GOT3 (cell line): ENCODE data around the gene DDX24.

Experiments used
- DNase-seq: peaks from one replicate; lab custom pipeline; 2025; ENCODE audit warnings: mixed read lengths; lab: John Stamatoyannopoulos, UW

The DDX24 gene

GRCh38 chr14:94010625-94011024, 70.4 kb downstream of the DDX24 start:
- DNase-seq = no peak

- no peak for DNase-seq
Observed at GRCh38 chr14:94009767-94010166, 71.2 kb downstream of the DDX24 start.

- no peak for DNase-seq
Observed at GRCh38 chr14:94008234-94008633, 72.8 kb downstream of the DDX24 start.

GRCh38 chr14:94005324-94006073, 75.5 kb downstream of the DDX24 start:
- DNase-seq = no peak

GRCh38 chr14:94004015-94004414, 77.0 kb downstream of the DDX24 start:
- no peak for DNase-seq

GRCh38 chr14:94003397-94003796, 77.6 kb downstream of the DDX24 start:
- no peak for DNase-seq

- no peak for DNase-seq
Observed at GRCh38 chr14:94001501-94002396, 79.3 kb downstream of the DDX24 start.

GRCh38 chr14:94001016-94001415, 80.0 kb downstream of the DDX24 start:
- no peak for DNase-seq

- DNase-seq = no peak
Observed at GRCh38 chr14:94000267-94000666, 80.7 kb downstream of the DDX24 start.

- DNase-seq = no peak
Observed at GRCh38 chr14:93999573-93999972, 81.4 kb downstream of the DDX24 start.

GRCh38 chr14:93998871-93999403, 82.1 kb downstream of the DDX24 start:
- DNase-seq = no peak
